Prostate gland (tissue), 2 donors: ENCODE results near the gene LPP. TPM values are rescaled to one million over a fixed set of nuclear protein-coding genes. Genes with fewer than 3 reads are reported as not detected.

Source experiments
- DNase-seq: peaks from one replicate; pipeline ENCODE4 v3.0.0-alpha.2; 2019; ENCODE audit warnings: low spot score
- H3K27ac ChIP-seq, 2 donors: fragments of 200-600 bp; sonication (generic); 2 replicates each; pipeline ENCODE4 v1.5.1; 2017 to 2019
- H3K27me3 ChIP-seq: fragments of 200-600 bp; sonication (generic); replicated peaks from 2 replicates; pipeline ENCODE4 v1.5.1; 2019; ENCODE audit not compliant: insufficient read depth
- H3K36me3 ChIP-seq, 2 donors: fragments of 200-600 bp; sonication (generic); 1 replicate in 1 of 2; 2 replicates in 1 of 2; pipeline versions ENCODE4 v1.5.1 to v1.8.1; 2017 to 2019
- H3K4me1 ChIP-seq: fragments of 200-600 bp; sonication (generic); replicated peaks from 2 replicates; pipeline ENCODE4 v1.5.1; 2019
- H3K4me3 ChIP-seq, 2 donors: fragments of 200-600 bp; sonication (generic); 2 replicates each; pipeline ENCODE4 v1.5.1; 2017 to 2019
- H3K9me3 ChIP-seq: fragments of 200-600 bp; sonication (generic); 2 replicates; pipeline ENCODE4 v1.5.1; 2017
- CTCF ChIP-seq, 4 experiments: fragments of 200-600 bp in 2 of 4; fragments of 450-650 bp in 2 of 4; sonication (generic) in 2 of 4; IDR thresholded peaks; 1 replicate in 3 of 4; 2 replicates in 1 of 4; pipeline ENCODE4 v1.5.1; 2016 to 2019; ENCODE audit warnings: antibody characterized with exemption in 4 of 4, mild to moderate bottlenecking in 2 of 4, moderate library complexity in 2 of 4
- POLR2A ChIP-seq: fragments of 450-650 bp; IDR thresholded peaks from one replicate; pipeline ENCODE4 v1.6.1; 2016; ENCODE audit warnings: antibody characterized with exemption, mild to moderate bottlenecking
- POLR2AphosphoS5 ChIP-seq: sonication (generic); formaldehyde crosslinking; IDR thresholded peaks from one replicate; pipeline ENCODE4 v1.6.1; 2017; ENCODE audit warnings: antibody characterized with exemption
- WGBS: methylation state at CpG from one replicate; pipeline ENCODE4 v1.1.5; 2018; 5-methylcytosine and 5-hydroxymethylcytosine counted together
- intact Hi-C: fragments of 100-400 bp; cut with DNase I; formaldehyde crosslinking; loops from one replicate; pipeline ENCODE4 v1.14.2; 2022
- total RNA-seq, 2 donors: library from RNA; depleted of rRNA; stranded (reverse); fragments of >200 nt; gene quantifications; one replicate each; pipeline ENCODE4 v1.1.0, GENCODE V29; 2016

Gene LPP
- total RNA-seq, 2 donors from 2014 or later = 219 to 248 TPM

GRCh38 chr3:188876370-188876769 lies 722.4 kb downstream of the LPP start:
- no peaks in the 10 kb centered on the region for H3K4me1 ChIP-seq
- H3K36me3 ChIP-seq = no peaks in the 10 kb centered on the region
- DNase-seq = no peak
- no peaks in the 10 kb centered on the region for H3K27me3 ChIP-seq
- no peak overlapping the region for H3K27ac ChIP-seq
- TF ChIP-seq POLR2AphosphoS5 (no peak), POLR2A (no peak), CTCF (IDR thresholded peaks at IDR 0.05) (no peak)
- no peak overlapping the region for H3K4me3 ChIP-seq
- H3K9me3 ChIP-seq = no peaks in the 10 kb centered on the region
- 81% methylated on average over 3 of the region's 3 CpGs for WGBS
- intact Hi-C loops = no loop called here

- H3K9me3 ChIP-seq = no peaks in the 10 kb centered on the region
- H3K4me3 ChIP-seq = no peak overlapping the region
- intact Hi-C loops = no loop called here
- 89% methylated on average over 3 of the region's 3 CpGs for whole genome bisulfite sequencing
- no peaks in the 10 kb centered on the region for H3K36me3 ChIP-seq
- H3K4me1 ChIP-seq = no peaks in the 10 kb centered on the region
- TF ChIP-seq POLR2A (no peak), POLR2AphosphoS5 (no peak), CTCF (IDR thresholded peaks at IDR 0.05) (no peak)
- DNase-seq = no peak
- no peaks in the 10 kb centered on the region for H3K27me3 ChIP-seq
- no peak overlapping the region for H3K27ac ChIP-seq
These were observed 723.4 kb downstream of the LPP start for GRCh38 chr3:188877381-188877780.

DNA sequence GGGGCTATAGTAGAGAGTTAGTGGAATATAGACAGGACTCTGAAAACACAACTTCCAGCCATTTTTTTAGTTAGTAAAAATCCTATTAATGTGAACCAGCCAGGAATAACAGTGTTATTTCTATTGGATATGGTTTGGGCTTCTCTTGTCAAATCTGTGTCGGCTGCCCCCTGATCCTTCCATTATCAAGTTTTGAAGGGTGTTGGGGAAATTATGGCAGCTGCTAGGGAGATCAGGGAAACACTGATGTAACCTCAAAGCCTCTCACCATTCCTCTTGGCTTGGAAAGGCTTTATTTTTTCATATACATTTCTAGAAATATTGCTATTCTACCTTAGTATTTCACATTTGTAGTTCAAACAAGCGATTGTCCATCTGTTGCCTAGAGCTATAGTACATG lies 724.1 kb downstream of the LPP start:
- Histone ChIP-seq H3K27ac (no peak overlapping the region), H3K9me3 (no peaks in the 10 kb centered on the region), H3K4me1 (no peaks in the 10 kb centered on the region), H3K4me3 (no peak overlapping the region), H3K27me3 (no peaks in the 10 kb centered on the region), H3K36me3 (no peaks in the 10 kb centered on the region)
- no peak for TF ChIP-seq POLR2A
- TF ChIP-seq CTCF (IDR thresholded peaks at IDR 0.05) = no peak
- TF ChIP-seq POLR2AphosphoS5 = no peak
- WGBS = 89% methylated on average over 2 of the region's 2 CpGs
- DNase-seq = no peak
- intact Hi-C loops = no loop called here

DNA sequence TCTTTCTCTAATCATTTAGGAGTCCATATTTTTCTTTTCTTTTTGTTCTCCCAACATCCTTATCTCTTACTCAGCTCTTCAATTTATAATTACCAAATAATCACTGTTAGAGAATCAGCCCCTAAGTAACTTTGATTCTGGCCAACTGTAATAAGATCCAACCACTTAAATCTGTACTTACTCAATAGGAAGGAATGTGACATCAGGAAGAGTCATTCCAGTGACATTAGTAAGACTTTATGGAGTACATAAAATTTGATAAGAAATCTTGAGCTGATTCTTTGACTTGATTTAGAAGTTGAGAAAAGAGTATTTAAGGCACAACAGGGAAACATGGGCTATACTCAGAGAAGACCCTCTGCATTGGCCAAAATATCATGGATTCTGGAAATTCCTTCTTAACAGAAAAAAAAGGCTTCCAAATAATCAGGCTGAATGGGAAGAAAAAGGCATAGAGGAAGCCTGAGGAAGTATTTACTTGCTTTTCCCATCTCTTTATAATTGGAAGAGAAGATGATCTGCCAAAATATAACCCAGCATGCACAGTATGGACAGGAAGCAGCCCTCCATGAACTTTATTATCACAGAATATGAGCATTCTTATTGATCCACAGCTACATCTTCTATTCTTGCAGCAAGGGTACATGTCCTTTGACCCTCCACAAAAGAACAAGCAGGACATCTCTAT lies 728.1 kb downstream of the LPP start:
- TF ChIP-seq POLR2AphosphoS5 = no peak
- no peak for TF ChIP-seq CTCF (IDR thresholded peaks at IDR 0.05)
- no peak for TF ChIP-seq POLR2A
- no peaks in the 10 kb centered on the region for H3K36me3 ChIP-seq
- H3K9me3 ChIP-seq = no peaks in the 10 kb centered on the region
- no peak for DNase-seq
- no peaks in the 10 kb centered on the region for H3K4me1 ChIP-seq
- intact Hi-C loops = no loop called here
- no peak overlapping the region for H3K4me3 ChIP-seq
- no peaks in the 10 kb centered on the region for H3K27me3 ChIP-seq
- H3K27ac ChIP-seq = no peak overlapping the region

GRCh38 chr3:188884299-188885043 lies 730.5 kb downstream of the LPP start:
- H3K9me3 ChIP-seq = no peaks in the 10 kb centered on the region
- 94% methylated on average over 11 of the region's 11 CpGs for WGBS
- no peaks in the 10 kb centered on the region for H3K4me1 ChIP-seq
- no peak for DNase-seq
- intact Hi-C loops = no loop called here
- no peak for TF ChIP-seq POLR2A
- TF ChIP-seq POLR2AphosphoS5 = no peak
- TF ChIP-seq CTCF (IDR thresholded peaks at IDR 0.05) = no peak
- H3K27me3 ChIP-seq = no peaks in the 10 kb centered on the region
- no peak overlapping the region for H3K4me3 ChIP-seq
- H3K36me3 ChIP-seq = no peaks in the 10 kb centered on the region
- H3K27ac ChIP-seq = no peak overlapping the region
